H1 (cell line): ENCODE results near the gene GLRA2. TPM values are rescaled to one million over a fixed set of nuclear protein-coding genes. Genes with fewer than 3 reads are reported as not detected.

ENCODE experiments used
- CTCF ChIA-PET: fragments of 300-600 bp; sonication (Branson Sonifier 250); formaldehyde crosslinking; loops from one replicate; lab custom pipeline; 2021; ENCODE audit not compliant: partially characterized antibody; lab: Charles Lee
- POLR2A ChIA-PET: fragments of 300-600 bp; sonication (Branson Sonifier 250); formaldehyde crosslinking; loops from one replicate; lab custom pipeline; 2021; ENCODE audit warnings: inconsistent platforms; ENCODE audit not compliant: partially characterized antibody; lab: Charles Lee
- DNase-seq, 2 experiments: peaks; one replicate each; pipeline versions ENCODE4 v3.0.0 to v3.0.0-alpha.2; 2010 to 2022; ENCODE audit warnings: low spot score in 2 of 2, low read depth in 1 of 2, mixed read lengths in 1 of 2
- FAIRE-seq: peaks from 2 replicates; lab custom pipeline; 2011; peaks lifted over from hg19 to GRCh38; lab: Jason Lieb, UNC
- H2AFZ ChIP-seq: 2 replicates; pipeline ENCODE4 v1.8.1; 2012; ENCODE audit warnings: low read length, inconsistent platforms
- H2AK5ac ChIP-seq: 2 replicates; pipeline ENCODE4 v1.6.1; 2013; ENCODE audit warnings: low read depth, low read length
- H2BK120ac ChIP-seq: replicated peaks from 2 replicates; pipeline ENCODE3; 2013; ENCODE audit warnings: low read depth, low read length, inconsistent platforms
- H2BK12ac ChIP-seq: 2 replicates; pipeline ENCODE4 v1.6.1; 2013; ENCODE audit warnings: low read depth, low read length
- H2BK15ac ChIP-seq: 2 replicates; pipeline ENCODE4 v1.6.1; 2013; ENCODE audit warnings: low read length
- H2BK20ac ChIP-seq: 2 replicates; pipeline ENCODE4 v1.6.1; 2013; ENCODE audit warnings: low read length
- H2BK5ac ChIP-seq: 2 replicates; pipeline ENCODE4 v1.6.1; 2013; ENCODE audit warnings: low read depth, low read length
- H3K14ac ChIP-seq: 2 replicates; pipeline ENCODE4 v1.6.1; 2013; ENCODE audit warnings: inconsistent platforms; ENCODE audit not compliant: insufficient read length
- H3K18ac ChIP-seq: 2 replicates; pipeline ENCODE4 v1.6.1; 2013; ENCODE audit warnings: low read length; ENCODE audit errors: extremely low read depth
- H3K23ac ChIP-seq: 2 replicates; pipeline ENCODE4 v1.6.1; 2013; ENCODE audit warnings: inconsistent platforms; ENCODE audit not compliant: insufficient read length
- H3K23me2 ChIP-seq: 2 replicates; pipeline ENCODE4 v1.6.1; 2013; ENCODE audit warnings: low read depth, low read length
- H3K27ac ChIP-seq: 2 replicates; pipeline ENCODE4 v1.6.1; 2011; ENCODE audit warnings: low read depth, low read length, inconsistent platforms
- H3K27me3 ChIP-seq, 4 experiments: replicated peaks in 1 of 4; 1 replicate in 1 of 4; 2 replicates in 3 of 4; pipeline versions ENCODE4 v1.6.1 to v1.8.1; 2011 to 2013; ENCODE audit warnings: low read length in 3 of 4, mild to moderate bottlenecking in 3 of 4, inconsistent platforms in 2 of 4, mixed read lengths in 2 of 4, moderate library complexity in 1 of 4; ENCODE audit not compliant: control insufficient read depth in 3 of 4, insufficient read depth in 3 of 4; ENCODE audit errors: extremely low read depth in 1 of 4
- H3K36me3 ChIP-seq, 4 experiments: 2 replicates each; pipeline versions ENCODE4 v1.6.1 to v1.8.1; 2011 to 2013; ENCODE audit warnings: mild to moderate bottlenecking in 4 of 4, low read length in 3 of 4, moderate library complexity in 2 of 4, control low read depth in 1 of 4, inconsistent platforms in 1 of 4; ENCODE audit not compliant: insufficient read depth in 4 of 4, control insufficient read depth in 2 of 4
- H3K4ac ChIP-seq: replicated peaks from 2 replicates; pipeline ENCODE3; 2013; ENCODE audit warnings: low read length, low read depth, mixed read lengths, inconsistent platforms; ENCODE audit not compliant: insufficient read length
- H3K4me1 ChIP-seq, 4 experiments: replicated peaks in 1 of 4; 1 replicate in 1 of 4; 2 replicates in 3 of 4; pipeline versions ENCODE4 v1.6.1 to v1.8.1; 2011 to 2013; ENCODE audit warnings: low read length in 3 of 4, inconsistent platforms in 2 of 4, mixed read lengths in 1 of 4; ENCODE audit not compliant: insufficient read depth in 4 of 4, control insufficient read depth in 3 of 4
- H3K4me2 ChIP-seq, 2 experiments: 2 replicates each; pipeline versions ENCODE4 v1.6.1 to v1.8.1; 2011 to 2013; ENCODE audit warnings: low read depth in 2 of 2, low read length in 2 of 2, control low read depth in 1 of 2, inconsistent platforms in 1 of 2, mild to moderate bottlenecking in 1 of 2; ENCODE audit not compliant: insufficient read depth in 1 of 2
- H3K4me3 ChIP-seq, 4 experiments: fragments of 200-600, 300-600 bp in 1 of 4; sonication (generic), shearing (Covaris generic), sonication (Bioruptor Twin) in 1 of 4; 2 replicates each; pipeline versions ENCODE4 v1.5.1 to v1.8.1; 2011 to 2016; ENCODE audit warnings: low read length in 4 of 4, low read depth in 3 of 4, control low read depth in 2 of 4, inconsistent platforms in 2 of 4, mild to moderate bottlenecking in 2 of 4, mixed read lengths in 1 of 4, moderate library complexity in 1 of 4; ENCODE audit not compliant: insufficient read depth in 2 of 4; ENCODE audit errors: extremely low read depth in 1 of 4
- H3K56ac ChIP-seq: replicated peaks from 2 replicates; pipeline ENCODE3; 2013; ENCODE audit warnings: low read depth, mild to moderate bottlenecking, mixed read lengths, low read length, inconsistent platforms; ENCODE audit not compliant: insufficient read length
- H3K79me1 ChIP-seq: 2 replicates; pipeline ENCODE4 v1.6.1; 2013; ENCODE audit warnings: low read depth, low read length, control low read depth
- H3K79me2 ChIP-seq, 2 experiments: 2 replicates each; pipeline versions ENCODE4 v1.6.1 to v1.8.1; 2012 to 2013; ENCODE audit warnings: low read length in 2 of 2, mild to moderate bottlenecking in 2 of 2, inconsistent platforms in 1 of 2; ENCODE audit not compliant: insufficient read depth in 2 of 2, control insufficient read depth in 1 of 2
- H3K9ac ChIP-seq, 4 experiments: replicated peaks in 1 of 4; 1 replicate in 1 of 4; 2 replicates in 3 of 4; pipeline versions ENCODE4 v1.6.1 to v1.8.1; 2011 to 2013; ENCODE audit warnings: low read depth in 3 of 4, low read length in 3 of 4, control low read depth in 2 of 4, mild to moderate bottlenecking in 2 of 4, moderate library complexity in 2 of 4, inconsistent platforms in 1 of 4; ENCODE audit errors: extremely low read depth in 1 of 4
- H3K9me3 ChIP-seq, 2 experiments: 2 replicates each; pipeline versions ENCODE4 v1.6.1 to v1.8.1; 2012 to 2013; ENCODE audit warnings: mild to moderate bottlenecking in 2 of 2, moderate library complexity in 2 of 2, control low read depth in 1 of 2, inconsistent platforms in 1 of 2, low read depth in 1 of 2, low read length in 1 of 2, mixed read lengths in 1 of 2; ENCODE audit not compliant: insufficient read depth in 2 of 2
- H4K20me1 ChIP-seq, 2 experiments: replicated peaks in 1 of 2; 2 replicates each; pipeline versions ENCODE3 to v1.8.1; 2011 to 2013; ENCODE audit warnings: inconsistent platforms in 2 of 2, low read length in 2 of 2, mild to moderate bottlenecking in 1 of 2; ENCODE audit not compliant: insufficient read depth in 2 of 2, control insufficient read depth in 1 of 2
- H4K5ac ChIP-seq: 2 replicates; pipeline ENCODE4 v1.6.1; 2013; ENCODE audit warnings: low read length, low read depth, mixed read lengths, inconsistent platforms; ENCODE audit not compliant: insufficient read length
- H4K8ac ChIP-seq: 2 replicates; pipeline ENCODE4 v1.8.0; 2013; ENCODE audit warnings: mild to moderate bottlenecking, moderate library complexity, low read length, inconsistent platforms; ENCODE audit not compliant: insufficient read depth; ENCODE audit errors: extremely low read depth
- H4K91ac ChIP-seq: replicated peaks from 2 replicates; pipeline ENCODE3; 2013; ENCODE audit warnings: low read length, mixed read lengths, inconsistent platforms; ENCODE audit not compliant: insufficient read length
- CBX8 ChIP-seq: fragments of 300-800, 300-1000 bp; sonication (generic); IDR thresholded peaks from 2 replicates; pipeline ENCODE4 v1.7.1; 2016; ENCODE audit warnings: low read depth, low read length, borderline replicate concordance
- EGR1 ChIP-seq: IDR thresholded peaks from 2 replicates; pipeline ENCODE4 v1.6.1; 2011; ENCODE audit warnings: low read depth, low read length, borderline replicate concordance
- FOSL1 ChIP-seq: IDR thresholded peaks from 2 replicates; pipeline ENCODE4 v1.6.1; 2011; ENCODE audit warnings: mild to moderate bottlenecking, low read depth, low read length, moderate library complexity; ENCODE audit not compliant: insufficient read depth
- GABPA ChIP-seq: IDR thresholded peaks from 2 replicates; pipeline ENCODE4 v1.6.1; 2011; ENCODE audit warnings: mild to moderate bottlenecking, low read length, moderate library complexity, borderline replicate concordance; ENCODE audit not compliant: insufficient read depth
- JUND ChIP-seq: IDR thresholded peaks from 2 replicates; pipeline ENCODE4 v1.6.1; 2011; ENCODE audit warnings: mild to moderate bottlenecking, improper control_type of control experiment, low read length
- NRF1 ChIP-seq: IDR thresholded peaks from 2 replicates; pipeline ENCODE4 v1.6.1; 2011; ENCODE audit warnings: mild to moderate bottlenecking, low read depth, low read length, improper control_type of control experiment
- RAD21 ChIP-seq, 2 experiments: IDR thresholded peaks in 1 of 2; conservative IDR thresholded peaks in 1 of 2; 2 replicates each; pipeline ENCODE4 v1.6.1; 2011; ENCODE audit warnings: low read depth in 2 of 2, low read length in 2 of 2, improper control_type of control experiment in 1 of 2, inconsistent platforms in 1 of 2, mild to moderate bottlenecking in 1 of 2, moderate library complexity in 1 of 2
- SIN3A ChIP-seq, 2 experiments: IDR thresholded peaks in 1 of 2; conservative IDR thresholded peaks in 1 of 2; 2 replicates each; pipeline ENCODE4 v1.6.1; 2011 to 2012; ENCODE audit warnings: low read length in 2 of 2, improper control_type of control experiment in 1 of 2, low read depth in 1 of 2, mild to moderate bottlenecking in 1 of 2
- SIRT6 ChIP-seq: IDR thresholded peaks from one replicate; pipeline ENCODE4 v1.7.1; 2012; ENCODE audit warnings: low read length, inconsistent platforms
- SRF ChIP-seq: IDR thresholded peaks from 2 replicates; pipeline ENCODE4 v1.6.1; 2011; ENCODE audit warnings: mild to moderate bottlenecking, low read depth, low read length, moderate library complexity
- TEAD4 ChIP-seq: IDR thresholded peaks from 2 replicates; pipeline ENCODE4 v1.6.1; 2012; ENCODE audit warnings: low read depth, low read length, inconsistent platforms, mixed read lengths
- WGBS, 2 experiments: shearing (Covaris generic) in 1 of 2; methylation state at CpG; one replicate each; pipeline versions ENCODE4 v1.1.6 to v1.1.7; 2013 to 2015; ENCODE audit warnings: low lambda C conversion rate in 2 of 2, mixed read lengths in 2 of 2, inconsistent platforms in 1 of 2, low coverage in 1 of 2, missing lambda C conversion rate in 1 of 2; ENCODE audit not compliant: insufficient replicate concordance in 2 of 2, insufficient coverage in 1 of 2, insufficient read length in 1 of 2; ENCODE audit errors: extremely low coverage in 1 of 2, missing lambda C conversion rate in 1 of 2; 5-methylcytosine and 5-hydroxymethylcytosine counted together
- polyA plus RNA-seq, 7 experiments: library from polyadenylated mRNA; depleted of rRNA in 3 of 7; stranded (reverse) in 5 of 7; unstranded in 2 of 7; fragments of >200 nt in 5 of 7; fragments of 200-250 nt in 2 of 7; gene quantifications; 1 replicate in 5 of 7; 2 replicates in 1 of 7; 4 replicates in 1 of 7; pipeline versions ENCODE4 v1.2.1 to v1.2.3, GENCODE V29; 2011 to 2013; ENCODE audit warnings: missing spikeins in 2 of 7, mixed read lengths in 2 of 7
- total RNA-seq: library from RNA; stranded (reverse); fragmentation: NEBNext Ultra II Directional; extraction: Animal tissue kit (Norgen Biotek cat#: 25700); gene quantifications from 2 replicates; pipeline ENCODE4 v1.2.1, GENCODE V29; 2021
- TF ChIP-seq, protein P1 (sequence below), 3 experiments: IDR thresholded peaks; 1 replicate in 2 of 3; 2 replicates in 1 of 3; pipeline versions ENCODE4 v1.5.1 to v1.6.1; 2011; ENCODE audit warnings: low read length in 3 of 3, mild to moderate bottlenecking in 3 of 3, inconsistent platforms in 2 of 3, low read depth in 1 of 3, moderate library complexity in 1 of 3; ENCODE audit not compliant: insufficient read depth in 1 of 3; ENCODE audit errors: control extremely low read depth in 1 of 3

Gene GLRA2
- total and polyA plus RNA-seq, 2 of the 8 experiments (the other 6 are each of a cell fraction or from before 2014, with no cell fraction given) = not detected

DNA sequence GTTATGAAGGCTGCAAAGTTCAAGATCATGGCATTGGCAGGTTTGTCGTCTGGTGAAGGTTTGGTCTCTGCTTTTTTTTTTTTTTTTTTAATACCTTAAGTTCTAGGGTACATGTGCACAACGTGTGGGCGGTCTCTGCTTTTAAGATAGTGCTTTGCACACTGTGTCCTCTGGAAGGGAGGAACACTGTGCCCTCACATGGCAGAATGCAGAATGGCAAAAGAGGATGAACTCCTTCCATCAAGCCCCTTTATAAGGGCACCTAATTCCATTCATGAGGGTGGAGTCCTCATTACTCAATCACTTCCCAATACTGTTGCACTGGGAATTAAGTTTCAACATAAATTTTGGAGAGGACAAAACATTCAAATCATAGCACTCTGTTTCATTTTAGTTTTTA is 101.4 kb downstream of the GLRA2 start:
- no peaks in the 10 kb centered on the region for H4K20me1 ChIP-seq
- no peak overlapping the region for H2BK120ac ChIP-seq
- no peak overlapping the region for H3K18ac ChIP-seq
- ChIA-PET POLR2A (no interaction called here), CTCF (interaction anchor here (0.8 kb wide), 1 partner anchor 131 kb away, joined by 5 read pairs; no protein-coding TSS in a partner anchor)
- H2AFZ ChIP-seq = no peak overlapping the region
- no peak overlapping the region for H3K4me3 ChIP-seq
- no peak overlapping the region for H3K56ac ChIP-seq
- H3K23ac ChIP-seq = no peak overlapping the region
- no peak overlapping the region for H3K4me2 ChIP-seq
- H4K91ac ChIP-seq = no peak overlapping the region
- WGBS, 2 experiments = 75% methylated on average over 2 of the region's 3 CpGs; no CpG with 5 or more reads in 1 of the 2 experiments
- no peak overlapping the region for H2BK12ac ChIP-seq
- no peaks in the 10 kb centered on the region for H3K23me2 ChIP-seq
- DNase-seq (no peak), FAIRE-seq (peak; percentile 88)
- H3K79me2 ChIP-seq = no peaks in the 10 kb centered on the region
- H3K9me3 ChIP-seq = no peaks in the 10 kb centered on the region
- H4K5ac ChIP-seq = no peak overlapping the region
- no peak overlapping the region for H3K27ac ChIP-seq
- no peak overlapping the region for H2BK15ac ChIP-seq
- H3K79me1 ChIP-seq = no peaks in the 10 kb centered on the region
- H4K8ac ChIP-seq = no peak overlapping the region
- no peak overlapping the region for H2BK20ac ChIP-seq
- no peak overlapping the region for H3K4ac ChIP-seq
- no peak overlapping the region for H3K9ac ChIP-seq
- no peak overlapping the region for H3K14ac ChIP-seq
- no peak overlapping the region for H2BK5ac ChIP-seq
- no peaks in the 10 kb centered on the region for H3K36me3 ChIP-seq
- no peaks in the 10 kb centered on the region for H3K4me1 ChIP-seq
- H2AK5ac ChIP-seq = no peak overlapping the region
- H3K27me3 ChIP-seq = no peaks in the 10 kb centered on the region
- TF ChIP-seq FOSL1 (no peak), GABPA (no peak), EGR1 (no peak), TEAD4 (no peak), NRF1 (no peak), SRF (no peak), JUND (no peak), RAD21 (IDR thresholded peaks at IDR 0.05 in 1 of 2, conservative IDR thresholded peaks at IDR 0.05 in 1 of 2; ENCODE audit: low read depth in 2 of 2, low read length in 2 of 2) (peak; percentile 51 to 56), SIN3A (conservative IDR thresholded peaks at IDR 0.05 in 1 of 2, IDR thresholded peaks at IDR 0.05 in 1 of 2; ENCODE audit: low read depth in 1 of 2, low read length in 2 of 2) (no peak), CBX8 (no peak), SIRT6 (no peak)
- TF ChIP-seq, protein P1, sequence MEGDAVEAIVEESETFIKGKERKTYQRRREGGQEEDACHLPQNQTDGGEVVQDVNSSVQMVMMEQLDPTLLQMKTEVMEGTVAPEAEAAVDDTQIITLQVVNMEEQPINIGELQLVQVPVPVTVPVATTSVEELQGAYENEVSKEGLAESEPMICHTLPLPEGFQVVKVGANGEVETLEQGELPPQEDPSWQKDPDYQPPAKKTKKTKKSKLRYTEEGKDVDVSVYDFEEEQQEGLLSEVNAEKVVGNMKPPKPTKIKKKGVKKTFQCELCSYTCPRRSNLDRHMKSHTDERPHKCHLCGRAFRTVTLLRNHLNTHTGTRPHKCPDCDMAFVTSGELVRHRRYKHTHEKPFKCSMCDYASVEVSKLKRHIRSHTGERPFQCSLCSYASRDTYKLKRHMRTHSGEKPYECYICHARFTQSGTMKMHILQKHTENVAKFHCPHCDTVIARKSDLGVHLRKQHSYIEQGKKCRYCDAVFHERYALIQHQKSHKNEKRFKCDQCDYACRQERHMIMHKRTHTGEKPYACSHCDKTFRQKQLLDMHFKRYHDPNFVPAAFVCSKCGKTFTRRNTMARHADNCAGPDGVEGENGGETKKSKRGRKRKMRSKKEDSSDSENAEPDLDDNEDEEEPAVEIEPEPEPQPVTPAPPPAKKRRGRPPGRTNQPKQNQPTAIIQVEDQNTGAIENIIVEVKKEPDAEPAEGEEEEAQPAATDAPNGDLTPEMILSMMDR (IDR thresholded peaks at IDR 0.05; ENCODE audit: control extremely low read depth in 1 of 3, insufficient read depth in 1 of 3, low read depth in 1 of 3, low read length in 3 of 3) = peak in 1 of 3 experiments; percentile 31; a peak in 2 of 4 replicates
